Embryonic facial prominence (tissue), 1 donor: Measurements from ENCODE around the gene FBXO30.

ENCODE experiments used
- DNase-seq: peaks from one replicate; pipeline ENCODE4 v3.0.0-alpha.2; 2016; ENCODE audit errors: extremely low spot score

FBXO30 gene, protein sequence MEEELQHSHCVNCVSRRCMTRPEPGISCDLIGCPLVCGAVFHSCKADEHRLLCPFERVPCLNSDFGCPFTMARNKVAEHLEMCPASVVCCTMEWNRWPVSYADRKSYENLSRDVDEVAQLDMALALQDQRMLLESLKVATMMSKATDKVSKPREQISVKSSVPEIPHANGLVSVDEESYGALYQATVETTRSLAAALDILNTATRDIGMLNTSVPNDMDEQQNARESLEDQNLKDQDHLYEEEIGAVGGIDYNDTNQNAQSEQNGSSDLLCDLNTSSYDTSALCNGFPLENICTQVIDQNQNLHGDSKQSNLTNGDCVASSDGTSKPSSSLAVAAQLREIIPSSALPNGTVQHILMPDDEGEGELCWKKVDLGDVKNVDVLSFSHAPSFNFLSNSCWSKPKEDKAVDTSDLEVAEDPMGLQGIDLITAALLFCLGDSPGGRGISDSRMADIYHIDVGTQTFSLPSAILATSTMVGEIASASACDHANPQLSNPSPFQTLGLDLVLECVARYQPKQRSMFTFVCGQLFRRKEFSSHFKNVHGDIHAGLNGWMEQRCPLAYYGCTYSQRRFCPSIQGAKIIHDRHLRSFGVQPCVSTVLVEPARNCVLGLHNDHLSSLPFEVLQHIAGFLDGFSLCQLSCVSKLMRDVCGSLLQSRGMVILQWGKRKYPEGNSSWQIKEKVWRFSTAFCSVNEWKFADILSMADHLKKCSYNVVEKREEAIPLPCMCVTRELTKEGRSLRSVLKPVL

DNA sequence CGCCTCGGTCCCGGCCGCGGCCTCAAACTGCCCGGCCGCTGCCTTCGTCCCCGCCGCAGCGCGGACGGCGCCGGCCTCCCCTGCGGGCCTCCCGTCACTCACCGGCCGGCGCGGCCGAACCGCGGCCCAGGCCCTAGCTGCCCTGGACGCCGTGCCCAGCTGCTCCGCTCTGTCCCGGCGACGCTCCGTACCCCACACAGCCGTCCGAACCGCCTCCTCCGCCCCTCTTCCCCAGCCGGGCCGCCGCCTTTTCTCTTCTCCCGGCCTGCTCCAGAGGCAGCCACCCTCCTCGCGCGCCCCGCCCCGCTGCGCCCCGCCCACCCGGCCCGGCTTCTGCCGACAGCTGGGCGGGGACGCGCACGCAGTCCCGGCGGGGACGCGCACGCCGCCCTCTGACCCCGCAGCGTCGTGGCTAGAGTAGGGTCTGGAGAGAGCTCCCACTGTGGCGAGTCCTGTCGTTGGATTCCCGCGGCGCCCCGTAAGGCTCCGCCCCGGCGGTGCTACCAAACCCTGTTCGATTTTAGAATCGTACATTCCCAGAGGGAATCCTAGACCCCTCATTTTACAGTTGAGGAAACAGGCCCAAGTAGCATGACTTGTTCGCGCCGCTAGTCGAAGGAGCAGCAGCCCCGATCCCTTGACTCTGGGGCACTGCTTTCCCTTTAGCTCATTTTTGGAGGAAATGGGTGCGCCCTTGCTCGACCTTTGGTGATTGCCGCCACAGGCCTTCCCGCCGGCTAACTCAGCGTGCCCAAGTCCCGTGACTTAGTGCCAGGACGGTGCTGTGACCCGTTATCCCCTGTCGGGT is at the start of gene FBXO30:
FBXO30 (minus strand) TSS at position 295 of the 808 bp plus-strand sequence. CDS start 8,390 bp downstream, outside the sequence.
- peak; percentile 83 for DNase-seq

DNA sequence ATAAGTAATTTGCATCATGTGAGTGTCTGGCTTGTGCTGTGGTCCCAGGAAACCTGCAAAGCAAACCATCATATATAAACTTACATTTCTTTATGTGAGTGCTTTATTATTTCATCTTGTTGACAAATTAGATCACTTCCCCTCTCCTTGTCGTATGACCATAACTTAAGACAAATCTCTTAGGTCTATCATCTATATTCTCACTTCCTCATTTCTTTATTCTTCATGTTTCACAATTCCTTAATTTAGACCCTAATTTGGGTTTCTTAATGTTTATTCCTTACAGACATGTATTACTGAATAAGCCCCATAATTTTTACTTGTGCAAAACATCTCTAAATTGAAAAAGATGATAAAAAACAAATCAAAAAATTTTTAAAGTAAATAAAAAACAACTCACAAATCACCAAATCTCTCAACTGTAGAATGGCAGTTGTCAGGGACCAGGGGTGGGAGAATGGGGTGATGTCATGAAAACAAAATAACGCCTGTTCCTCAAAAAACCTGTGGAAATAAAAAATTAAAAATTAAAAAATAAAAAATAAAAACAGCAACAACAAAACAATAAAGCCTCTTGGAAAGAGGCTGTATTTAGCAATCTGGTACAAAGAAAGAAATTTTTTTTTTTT is 49.5 kb upstream of the FBXO30 start:
- no peak for DNase-seq

DNA sequence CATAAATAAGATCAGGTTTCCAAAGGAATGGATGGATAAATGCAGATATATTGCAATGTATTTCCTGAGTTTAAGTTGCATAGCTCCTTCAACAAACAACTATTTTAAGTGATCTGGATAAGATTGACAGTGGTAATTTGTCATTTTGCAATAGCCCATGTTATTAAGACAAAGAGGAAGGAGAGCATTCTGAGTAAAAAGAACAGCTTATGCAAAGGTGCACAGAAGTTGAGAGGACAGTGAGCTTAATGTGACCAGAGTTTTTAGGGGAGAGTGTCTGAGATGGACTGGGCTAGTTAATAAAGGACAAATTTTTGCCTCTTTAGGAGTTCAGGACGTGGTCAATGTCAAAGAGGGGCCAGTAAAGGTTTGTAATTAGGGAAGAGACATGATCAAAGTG is 48.8 kb upstream of the FBXO30 start:
- DNase-seq: no peak

DNA sequence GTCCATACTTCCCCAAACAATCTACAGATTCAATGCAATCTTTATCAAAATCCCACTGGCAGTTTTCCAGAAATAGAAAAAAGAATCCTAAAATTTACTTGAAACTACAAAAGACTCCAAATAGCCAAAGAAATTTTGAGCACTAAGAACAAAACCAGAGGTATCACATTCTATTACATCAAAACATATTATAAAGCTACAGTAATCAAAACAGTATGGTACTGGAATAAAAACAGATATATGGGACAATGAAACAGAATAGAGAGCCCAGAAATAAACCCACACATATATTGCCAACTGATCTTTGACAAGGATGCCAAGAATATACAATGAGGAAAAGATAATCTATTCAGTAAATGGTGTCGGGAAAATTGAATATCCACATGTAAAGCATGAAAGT is 46.0 kb upstream of the FBXO30 start:
- DNase-seq: no peak

DNA sequence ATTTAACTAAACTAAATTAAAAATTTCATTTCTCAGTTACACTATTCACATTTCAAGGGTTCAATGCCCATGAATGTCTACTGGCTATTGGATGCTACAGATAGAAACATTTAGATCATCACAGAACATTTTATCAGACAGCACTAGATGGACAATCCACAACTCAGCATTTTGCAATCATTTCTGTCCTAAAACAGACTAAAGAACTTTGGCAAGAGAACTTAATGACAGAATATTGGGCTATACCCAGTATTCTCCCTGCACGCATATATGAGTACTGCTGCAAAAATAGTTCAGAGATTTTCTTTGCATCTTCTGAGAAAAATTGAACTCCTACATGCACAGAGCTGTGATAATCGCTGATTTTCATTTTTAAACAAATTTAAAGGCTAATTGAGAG is 36.1 kb upstream of the FBXO30 start:
- DNase-seq: no peak

DNA sequence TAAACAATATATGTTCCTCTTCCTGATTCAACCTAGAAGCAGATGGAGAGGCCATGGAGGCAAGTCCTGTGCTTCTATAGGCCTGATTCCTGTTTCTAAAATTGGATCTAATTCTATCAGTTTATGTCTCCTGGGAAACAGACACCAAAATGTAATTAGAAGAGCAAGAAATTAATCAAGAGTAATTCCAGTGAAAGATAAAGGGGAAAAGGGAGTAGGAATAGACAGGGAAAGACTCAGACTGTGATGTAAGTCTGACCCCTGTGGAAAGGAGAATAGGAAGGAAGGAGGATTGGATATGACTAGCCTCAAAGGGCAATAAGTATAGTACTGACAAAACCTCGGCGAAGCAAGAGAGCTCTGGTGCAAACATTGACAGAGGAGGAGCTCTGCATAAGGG is 33.9 kb upstream of the FBXO30 start:
- no peak for DNase-seq

DNA sequence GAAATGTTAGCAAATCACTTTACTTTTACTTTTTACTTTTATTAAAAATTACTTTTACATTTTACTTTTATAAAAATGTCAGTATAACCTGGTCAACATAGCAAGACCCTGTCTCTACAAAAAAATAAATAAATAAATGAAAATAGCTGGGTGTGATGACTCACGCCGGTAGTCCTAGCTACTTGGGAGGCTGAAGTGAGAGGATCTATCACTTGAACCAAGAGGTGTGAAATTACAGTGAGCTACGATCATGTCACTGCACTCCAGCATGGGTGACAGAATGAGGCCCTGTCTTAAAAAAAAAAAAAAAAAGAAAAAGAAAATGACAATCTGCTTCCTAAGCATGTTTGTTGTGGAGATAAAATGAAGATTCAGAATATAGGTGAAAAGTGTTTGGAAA is 31.0 kb upstream of the FBXO30 start:
- no peak for DNase-seq

DNA sequence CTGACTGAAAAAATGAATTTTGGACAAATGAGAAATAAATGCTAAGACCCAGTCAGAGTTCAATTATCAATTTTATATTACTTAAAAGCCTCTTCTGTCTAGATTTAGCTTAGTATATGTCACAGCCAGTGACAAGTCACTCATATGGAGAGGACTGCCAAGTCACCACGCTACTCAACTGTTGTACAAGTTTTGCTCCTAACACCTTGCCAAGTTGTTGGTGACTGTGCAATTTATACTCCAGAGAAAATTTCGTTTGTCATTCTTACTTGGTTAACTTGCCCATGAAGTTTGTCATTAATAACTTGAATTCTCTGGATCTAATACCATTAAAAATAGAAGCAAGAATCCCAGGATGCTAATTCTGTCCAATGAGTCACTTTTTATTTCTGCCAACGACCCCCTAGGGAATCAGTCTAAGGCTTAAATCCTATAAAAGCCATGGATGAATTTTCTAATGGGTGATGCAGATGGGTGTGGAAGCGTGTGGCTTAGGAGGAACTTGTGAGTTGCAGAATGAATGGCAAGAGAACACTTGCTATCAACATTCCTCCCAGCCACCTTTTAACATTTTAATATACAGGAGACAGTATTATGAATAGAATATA is 30.4 kb upstream of the FBXO30 start:
- DNase-seq: no peak

DNA sequence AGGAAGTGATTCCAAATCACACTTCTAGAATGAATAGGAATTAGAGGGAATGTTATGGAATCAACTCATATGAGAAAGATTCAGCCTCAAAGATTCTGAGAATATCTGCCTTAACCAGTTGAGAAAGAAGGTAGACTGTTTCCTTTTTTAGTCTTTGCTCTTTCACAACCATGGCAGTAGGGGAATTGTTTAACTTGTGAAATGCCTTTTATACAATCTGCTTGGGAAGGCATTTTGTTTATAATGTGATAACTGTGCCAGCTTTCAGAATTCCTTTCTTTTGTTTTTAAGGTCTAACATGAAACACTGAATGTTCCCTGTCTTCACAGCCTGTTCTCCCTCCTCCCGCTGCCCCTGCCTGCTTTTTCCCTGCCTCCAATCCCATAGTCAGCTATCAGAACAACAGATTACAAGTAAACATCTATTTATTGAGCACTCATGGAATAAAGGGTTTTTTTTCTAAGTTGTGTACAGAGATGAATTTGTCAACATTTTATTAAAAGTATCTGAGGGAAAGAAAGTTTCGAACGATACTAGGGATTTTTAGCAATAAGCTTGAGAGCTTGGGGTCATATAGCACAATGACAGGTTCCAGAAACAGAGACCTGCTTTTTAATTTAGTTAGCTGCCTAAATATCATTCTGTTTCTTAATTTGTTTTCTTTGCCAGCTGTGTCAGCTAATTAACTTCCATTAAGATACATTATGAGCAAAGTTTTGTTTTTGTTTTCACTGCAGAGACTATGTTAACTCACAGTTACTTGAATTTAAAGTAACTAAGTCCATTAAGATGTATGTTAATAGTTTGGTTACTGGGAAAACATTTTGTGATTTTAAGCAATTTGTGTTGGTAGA is 28.3 kb upstream of the FBXO30 start:
- DNase-seq: no peak

DNA sequence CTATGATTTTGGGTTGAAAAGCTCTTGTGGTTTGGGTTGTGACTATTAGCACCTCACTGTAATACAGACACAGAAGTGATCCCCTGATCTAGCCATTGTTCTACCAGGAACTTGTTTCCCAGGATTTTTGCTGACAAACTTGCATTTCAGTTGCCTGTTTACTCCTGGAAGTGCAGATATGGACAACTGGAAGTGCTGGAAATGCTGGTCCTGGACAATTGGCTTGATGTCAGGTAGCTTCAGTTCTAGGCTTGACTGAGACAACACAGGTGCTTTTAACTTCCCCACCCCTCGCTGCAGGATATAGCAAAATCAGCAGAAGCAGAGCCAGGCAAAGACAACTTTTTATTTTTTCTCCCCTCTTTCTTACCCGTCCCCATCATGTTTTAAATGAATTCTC is 27.1 kb upstream of the FBXO30 start:
- no peak for DNase-seq

DNA sequence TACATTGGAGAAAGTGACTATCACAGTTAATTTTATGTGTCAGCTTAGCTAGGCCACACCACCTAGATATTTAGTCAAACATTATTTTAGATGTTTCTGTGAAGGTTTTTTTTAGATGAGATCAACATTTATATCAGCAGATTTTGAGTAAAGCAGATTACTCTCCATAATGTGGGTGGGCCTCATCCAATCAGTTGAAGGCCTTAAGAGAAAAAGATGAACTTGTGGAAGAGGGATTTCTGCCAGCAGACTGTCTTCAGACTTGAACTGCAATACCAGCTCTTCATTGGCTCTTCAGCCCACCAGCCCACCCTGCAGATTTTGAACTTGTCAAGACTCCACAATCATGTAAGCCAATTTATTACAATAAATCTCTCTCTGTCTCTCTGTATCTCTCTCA is 25.1 kb upstream of the FBXO30 start:
- no peak for DNase-seq

DNA sequence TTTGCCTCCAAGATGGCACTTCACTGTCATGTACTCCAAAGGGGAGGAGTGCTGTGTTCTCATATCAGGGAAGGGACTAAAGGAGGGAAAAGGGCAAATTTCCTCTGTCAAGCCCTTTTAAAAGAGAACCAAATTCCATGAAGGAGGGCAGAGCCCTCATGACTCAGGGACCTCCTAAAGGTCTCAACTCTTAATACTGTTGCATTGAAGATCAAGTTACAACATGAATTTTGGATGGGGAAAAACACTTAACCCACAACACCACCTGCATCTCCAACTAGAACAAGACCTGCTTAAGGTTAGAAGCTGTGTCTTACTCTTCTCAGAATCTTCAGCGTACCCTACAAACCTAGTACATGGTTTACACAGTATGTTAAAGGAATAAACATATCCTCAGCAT is 23.7 kb upstream of the FBXO30 start:
- no peak for DNase-seq

DNA sequence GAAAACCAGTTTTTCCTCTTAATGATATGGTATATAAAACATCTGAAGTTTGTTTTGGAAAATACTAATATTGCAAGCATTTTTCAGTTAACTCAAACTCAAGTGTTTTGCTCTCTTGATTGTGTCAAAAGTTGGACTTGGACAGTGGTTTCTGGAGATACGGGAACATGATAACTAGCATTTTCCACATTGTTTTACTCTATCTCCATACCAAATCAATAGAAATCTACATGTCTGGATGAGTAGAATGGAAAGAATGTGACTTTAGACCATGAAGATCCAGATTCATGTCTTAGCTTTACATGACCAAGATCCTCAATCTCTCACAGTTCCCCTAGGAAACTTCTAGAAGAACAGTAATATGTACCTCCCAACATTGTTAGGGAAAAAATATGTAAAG is 22.2 kb upstream of the FBXO30 start:
- no peak for DNase-seq

DNA sequence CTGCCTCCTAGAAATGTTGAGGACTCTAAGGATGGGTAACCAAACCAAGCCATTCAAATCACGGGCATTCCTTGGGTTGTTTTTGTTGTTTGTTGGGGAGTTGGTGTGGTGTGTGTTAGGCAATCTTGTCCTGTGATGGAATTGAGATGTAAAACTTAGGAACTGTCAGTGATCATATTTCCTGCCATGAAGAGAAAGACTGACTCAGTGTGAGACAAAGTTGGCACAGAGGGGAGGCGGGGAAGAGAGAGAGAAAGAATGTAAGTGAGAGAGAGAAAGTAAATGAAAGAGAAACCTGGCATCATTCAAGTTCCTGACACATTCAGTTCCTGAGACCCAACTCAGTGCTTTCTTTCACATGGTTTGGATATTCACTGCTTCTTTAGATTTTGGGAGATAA is 21.6 kb upstream of the FBXO30 start:
- no peak for DNase-seq

DNA sequence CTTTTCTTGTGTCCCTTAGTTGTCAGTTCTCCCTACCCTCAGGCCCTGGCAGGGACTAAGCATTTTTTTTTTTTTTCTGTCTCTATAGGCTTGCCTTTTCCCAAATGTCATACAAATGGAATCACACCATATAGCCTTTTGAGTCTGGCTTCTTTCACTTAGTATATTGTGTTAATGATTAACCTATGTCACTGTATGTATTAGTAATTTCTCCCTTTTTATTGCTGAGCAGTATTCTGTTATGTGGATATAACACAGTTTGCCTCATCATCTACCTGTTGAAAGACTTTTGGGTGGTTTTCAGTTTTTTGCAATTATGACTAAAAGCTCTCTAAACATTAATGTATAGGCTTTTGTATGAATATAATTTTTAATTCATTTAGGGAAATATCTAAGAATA is 16.0 kb upstream of the FBXO30 start:
- DNase-seq: no peak

DNA sequence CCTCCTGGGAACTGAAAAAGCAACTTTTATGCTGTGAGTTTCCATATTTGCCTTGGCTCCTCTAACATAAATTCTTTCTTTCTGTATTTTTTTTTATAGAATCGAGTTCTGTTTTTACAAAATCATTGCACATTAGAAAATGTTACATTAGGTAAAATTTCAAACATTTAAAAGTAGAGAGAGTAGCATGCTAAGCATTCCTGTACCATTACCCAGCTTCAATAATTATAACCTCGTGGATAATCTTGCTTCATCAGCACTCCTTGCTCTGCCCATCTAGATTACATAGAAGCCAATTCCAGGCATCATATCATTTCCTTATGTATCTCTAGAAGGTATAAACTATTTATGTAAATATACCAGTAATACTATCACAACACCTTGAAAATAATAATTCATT is 15.4 kb upstream of the FBXO30 start:
- no peak for DNase-seq

DNA sequence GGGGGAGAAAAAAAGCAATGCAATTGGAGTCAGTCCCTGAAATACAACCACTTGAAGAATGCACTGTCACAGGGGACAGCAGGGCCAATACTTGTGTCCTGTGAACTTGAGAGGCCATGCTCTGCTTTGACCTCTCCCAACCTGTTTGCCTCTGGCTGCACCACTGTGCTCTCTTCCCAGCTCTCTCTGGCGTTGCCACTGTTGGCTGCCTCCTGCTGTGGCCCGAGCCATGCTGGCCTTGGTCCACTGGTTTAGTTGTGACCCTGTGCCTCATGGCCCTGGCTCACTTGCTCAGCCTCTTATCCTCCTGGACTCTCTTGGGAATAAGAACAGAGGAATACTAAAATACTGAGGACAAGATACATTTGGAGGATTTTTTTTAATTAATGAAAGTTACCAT is 14.5 kb upstream of the FBXO30 start:
- no peak for DNase-seq

DNA sequence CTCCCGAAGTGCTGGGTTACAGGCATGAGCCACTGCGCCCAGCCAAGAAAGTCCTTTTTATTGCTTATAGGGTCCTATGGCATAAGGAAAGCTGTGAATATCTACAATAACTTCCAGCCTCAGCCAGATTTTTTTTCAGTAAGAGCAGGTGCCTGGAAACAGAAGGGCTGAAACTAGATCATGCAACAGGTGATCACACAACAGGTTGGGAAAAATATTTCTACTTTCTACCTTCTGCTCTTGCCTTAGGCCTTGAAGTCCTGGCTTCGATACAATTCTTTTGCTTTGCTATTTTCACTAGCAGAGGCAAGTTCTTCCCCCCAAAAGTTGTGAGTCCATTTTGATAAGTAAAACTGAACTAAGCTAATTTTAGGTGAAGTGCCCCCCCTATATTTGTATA is 9.7 kb upstream of the FBXO30 start:
- DNase-seq: no peak

DNA sequence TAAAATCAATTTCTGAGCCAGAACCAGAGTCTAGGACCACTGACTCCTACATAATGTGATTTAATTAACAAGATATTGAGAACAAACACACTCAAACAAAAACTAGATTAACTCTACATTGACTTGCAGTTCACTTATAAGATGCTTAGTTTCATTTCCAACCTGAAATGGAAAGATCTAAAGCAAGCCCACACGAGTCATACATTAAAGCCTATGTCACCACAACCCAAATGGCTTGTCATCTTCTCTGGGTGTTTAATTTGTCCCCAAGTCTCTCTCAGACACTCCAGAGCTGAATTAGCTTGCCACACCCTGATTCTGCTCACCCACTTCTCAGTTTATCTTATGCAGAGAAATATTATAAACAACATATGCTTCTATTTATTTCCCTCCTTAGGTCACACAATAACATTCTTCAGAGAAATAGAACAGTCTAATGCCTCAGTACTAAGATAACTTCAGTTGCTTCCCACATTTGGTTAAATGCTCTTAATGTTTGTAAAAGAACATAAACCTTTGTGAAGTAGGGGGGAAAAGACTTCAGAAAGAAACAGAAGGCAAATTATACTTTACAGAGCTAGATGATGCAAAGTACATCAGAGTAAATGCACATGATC is 8.8 kb upstream of the FBXO30 start:
- no peak for DNase-seq

DNA sequence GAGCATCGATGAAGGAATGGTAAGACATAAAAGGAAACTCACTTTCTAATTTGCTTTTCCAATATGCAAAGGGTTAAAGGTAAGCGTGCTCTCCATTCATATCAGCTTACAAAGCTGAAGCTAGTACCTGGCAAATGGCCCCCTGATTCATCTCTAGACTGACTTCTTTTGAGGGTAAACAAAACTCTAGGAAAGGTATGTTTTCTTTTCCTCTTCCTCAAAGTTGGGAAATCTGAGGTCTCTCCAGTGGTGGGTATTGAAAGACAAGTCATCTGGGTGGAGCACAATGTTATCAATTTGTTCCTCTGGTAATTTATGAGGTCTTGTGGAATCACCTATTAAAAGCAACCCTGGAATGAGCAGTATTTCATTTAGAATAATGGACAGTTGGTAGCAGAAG is 7.9 kb upstream of the FBXO30 start:
- no peak for DNase-seq
